Smooth muscle cell of the brain vasculature (primary cell): ENCODE results near the gene DIP2C.
"Not testable (repeated sequence)": the region's sequence is repeated elsewhere in the genome, so short reads cannot be mapped to it uniquely, and the experiment has no call there.

ENCODE experiments used
- DNase-seq: peaks from one replicate; pipeline ENCODE4 v3.0.0-alpha.2; 2012; ENCODE audit warnings: low read depth, low spot score

DIP2C gene

GRCh38 chr10:700183-700582 lies 10.7 kb upstream of the DIP2C start:
- DNase-seq = not testable (repeated sequence)

- no peak for DNase-seq
Measured at GRCh38 chr10:697097-697875, 7.8 kb upstream of the DIP2C start.

GRCh38 chr10:695396-695795 lies 5.9 kb upstream of the DIP2C start:
- DNase-seq = no peak

- no peak for DNase-seq
Measured at GRCh38 chr10:693506-693905, 4.0 kb upstream of the DIP2C start.

GRCh38 chr10:692682-693351 lies 3.3 kb upstream of the DIP2C start:
- no peak for DNase-seq

GRCh38 chr10:691216-691615 lies 1.7 kb upstream of the DIP2C start:
- no peak for DNase-seq

GRCh38 chr10:690372-691161 lies 1.1 kb upstream of the DIP2C start:
- DNase-seq = no peak

GRCh38 chr10:689121-689451 lies 382 bp downstream of the DIP2C start:
- DNase-seq = no peak

- DNase-seq = no peak
Measured at GRCh38 chr10:688312-689120, 952 bp downstream of the DIP2C start.

- DNase-seq = no peak
Measured at GRCh38 chr10:687583-688311, 1.7 kb downstream of the DIP2C start.

- no peak for DNase-seq
Measured at GRCh38 chr10:686155-686931, 3.1 kb downstream of the DIP2C start.

GRCh38 chr10:685613-686012 lies 3.9 kb downstream of the DIP2C start:
- no peak for DNase-seq

GRCh38 chr10:683448-684071 lies 5.9 kb downstream of the DIP2C start:
- DNase-seq = no peak

GRCh38 chr10:682931-683447 lies 6.5 kb downstream of the DIP2C start:
- no peak for DNase-seq

- DNase-seq = no peak
Measured at GRCh38 chr10:681670-682318, 7.7 kb downstream of the DIP2C start.

- DNase-seq = no peak
Measured at GRCh38 chr10:680745-681144, 8.7 kb downstream of the DIP2C start.

GRCh38 chr10:680146-680545 lies 9.3 kb downstream of the DIP2C start:
- DNase-seq = no peak

- no peak for DNase-seq
Measured at GRCh38 chr10:679556-679955, 9.9 kb downstream of the DIP2C start.

GRCh38 chr10:678662-679005 lies 10.8 kb downstream of the DIP2C start:
- not testable (repeated sequence) for DNase-seq
